ENCODE measurements around the gene HSP90B1.
A peak's percentile ranks its signal among the peaks of the same experiment; 100 is the strongest.

The HSP90B1 gene

GRCh38 chr12:103930034-103930786, at the start of gene HSP90B1:
HSP90B1 (plus strand) TSS chr12:103930410; CDS start chr12:103930516, 106 bp downstream.
- peak; percentile 100 for DNase-seq

- no peak for DNase-seq
Observed at GRCh38 chr12:103881261-103881660, 48.9 kb upstream of the HSP90B1 start.

GRCh38 chr12:103882861-103883596, 47.2 kb upstream of the HSP90B1 start:
- no peak for DNase-seq

GRCh38 chr12:103883908-103884307, 46.3 kb upstream of the HSP90B1 start:
- no peak for DNase-seq

GRCh38 chr12:103884316-103884715, 45.9 kb upstream of the HSP90B1 start:
- peak; percentile 55 for DNase-seq

GRCh38 chr12:103886195-103886797, 43.9 kb upstream of the HSP90B1 start:
- no peak for DNase-seq

GRCh38 chr12:103887738-103888137, 42.5 kb upstream of the HSP90B1 start:
- no peak for DNase-seq

GRCh38 chr12:103897316-103897715, 32.9 kb upstream of the HSP90B1 start:
- no peak for DNase-seq

- peak; percentile 62 for DNase-seq
Observed at GRCh38 chr12:103901518-103902173, 28.6 kb upstream of the HSP90B1 start.

GRCh38 chr12:103903993-103904392, 26.2 kb upstream of the HSP90B1 start:
- DNase-seq: no peak

- DNase-seq: no peak
Observed at GRCh38 chr12:103905730-103906349, 24.4 kb upstream of the HSP90B1 start.

- DNase-seq: no peak
Observed at GRCh38 chr12:103908246-103908541, 22.0 kb upstream of the HSP90B1 start.

GRCh38 chr12:103908877-103909276, 21.3 kb upstream of the HSP90B1 start:
- no peak for DNase-seq

- no peak for DNase-seq
Observed at GRCh38 chr12:103909811-103910210, 20.4 kb upstream of the HSP90B1 start.

GRCh38 chr12:103912069-103912468, 18.1 kb upstream of the HSP90B1 start:
- DNase-seq: no peak

- DNase-seq: no peak
Observed at GRCh38 chr12:103913100-103913499, 17.1 kb upstream of the HSP90B1 start.

GRCh38 chr12:103915306-103915705, 14.9 kb upstream of the HSP90B1 start:
- DNase-seq: no peak

- DNase-seq: no peak
Observed at GRCh38 chr12:103917873-103918272, 12.3 kb upstream of the HSP90B1 start.

- peak; percentile 35 for DNase-seq
Observed at GRCh38 chr12:103924761-103925641, 5.2 kb upstream of the HSP90B1 start.

- DNase-seq: peak; percentile 62
Observed at GRCh38 chr12:103928682-103929045, 1.5 kb upstream of the HSP90B1 start.

GRCh38 chr12:103929046-103929783, 995 bp upstream of the HSP90B1 start:
- DNase-seq: peak; percentile 90

- DNase-seq: no peak
Observed at GRCh38 chr12:103929784-103930033, 501 bp upstream of the HSP90B1 start.
